ENCODE measurements around the gene NPHS2.

DNA sequence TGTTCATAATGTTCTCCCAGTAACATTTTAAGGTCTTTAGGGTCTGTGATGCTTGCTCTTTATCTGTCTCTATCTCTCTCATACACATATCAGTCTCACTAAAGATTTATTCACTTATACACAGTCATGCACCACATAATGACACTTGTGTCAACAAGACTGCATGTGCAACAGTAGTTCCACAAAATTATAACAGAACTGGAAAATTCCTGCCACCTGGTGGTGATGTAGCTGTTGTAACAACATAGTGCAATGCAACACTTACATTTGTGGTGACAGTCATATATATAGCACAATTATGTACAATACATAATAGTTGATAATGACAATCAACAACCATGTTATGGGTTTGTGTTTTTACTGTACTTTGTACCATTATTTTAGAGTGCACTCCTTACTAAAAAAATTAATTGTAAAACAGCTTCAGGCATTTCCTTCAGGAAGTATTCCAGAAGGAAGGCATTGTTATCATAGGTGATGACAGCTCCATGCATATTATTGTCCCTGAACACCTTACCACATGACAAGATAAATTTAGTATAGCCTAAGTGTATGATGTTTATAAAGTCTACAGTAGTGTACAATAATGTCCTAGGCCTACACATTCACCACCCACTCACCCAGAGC is 24.0 kb upstream of the NPHS2 start:
- TF ChIP-seq CTCF (IDR thresholded peaks at IDR 0.05), result peak in 9 of 12 donors; percentile 14 to 38 (median 20)
- TF ChIP-seq POLR2A (IDR thresholded peaks at IDR 0.05), result no peak
